Gastroesophageal sphincter (tissue), 3 donors: ENCODE measurements around the gene FAM89B.

Source experiments
- POLR2AphosphoS5 ChIP-seq: sonication (generic); formaldehyde crosslinking; IDR thresholded peaks from one replicate; pipeline ENCODE4 v1.6.1; 2017; ENCODE audit warnings: antibody characterized with exemption
- TF ChIP-seq, protein P1 (sequence below), 4 experiments: fragments of 200-600 bp in 2 of 4; fragments of 450-650 bp in 2 of 4; sonication (generic) in 1 of 4; IDR thresholded peaks; one replicate each; pipeline ENCODE4 v1.5.1; 2017 to 2019; ENCODE audit warnings: antibody characterized with exemption in 4 of 4, mild to moderate bottlenecking in 2 of 4, moderate library complexity in 2 of 4

DNA sequence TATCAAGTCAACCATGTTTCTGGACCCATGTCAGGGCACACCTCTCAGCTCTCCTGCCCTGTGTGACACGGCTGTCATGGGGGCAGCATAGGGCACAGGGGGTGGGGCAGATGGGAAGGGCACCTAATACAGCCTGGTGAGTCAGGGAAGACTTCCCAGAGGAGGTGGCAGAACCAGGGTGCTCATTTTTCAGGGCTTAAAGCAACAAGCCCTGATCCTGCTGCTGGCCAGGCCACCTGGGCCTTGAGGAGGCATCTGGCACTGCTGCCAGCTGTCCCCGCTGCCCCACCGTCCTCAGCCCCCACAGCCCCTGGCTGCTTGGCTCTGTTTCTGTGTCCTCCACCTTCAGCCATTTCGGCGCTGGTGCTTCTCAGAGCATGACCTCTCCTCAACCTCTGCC lies 37.3 kb downstream of the FAM89B start:
- no peak for TF ChIP-seq POLR2AphosphoS5
- TF ChIP-seq, protein P1, sequence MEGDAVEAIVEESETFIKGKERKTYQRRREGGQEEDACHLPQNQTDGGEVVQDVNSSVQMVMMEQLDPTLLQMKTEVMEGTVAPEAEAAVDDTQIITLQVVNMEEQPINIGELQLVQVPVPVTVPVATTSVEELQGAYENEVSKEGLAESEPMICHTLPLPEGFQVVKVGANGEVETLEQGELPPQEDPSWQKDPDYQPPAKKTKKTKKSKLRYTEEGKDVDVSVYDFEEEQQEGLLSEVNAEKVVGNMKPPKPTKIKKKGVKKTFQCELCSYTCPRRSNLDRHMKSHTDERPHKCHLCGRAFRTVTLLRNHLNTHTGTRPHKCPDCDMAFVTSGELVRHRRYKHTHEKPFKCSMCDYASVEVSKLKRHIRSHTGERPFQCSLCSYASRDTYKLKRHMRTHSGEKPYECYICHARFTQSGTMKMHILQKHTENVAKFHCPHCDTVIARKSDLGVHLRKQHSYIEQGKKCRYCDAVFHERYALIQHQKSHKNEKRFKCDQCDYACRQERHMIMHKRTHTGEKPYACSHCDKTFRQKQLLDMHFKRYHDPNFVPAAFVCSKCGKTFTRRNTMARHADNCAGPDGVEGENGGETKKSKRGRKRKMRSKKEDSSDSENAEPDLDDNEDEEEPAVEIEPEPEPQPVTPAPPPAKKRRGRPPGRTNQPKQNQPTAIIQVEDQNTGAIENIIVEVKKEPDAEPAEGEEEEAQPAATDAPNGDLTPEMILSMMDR (IDR thresholded peaks at IDR 0.05): no peak
